ENCODE data around the gene TMEM258. TPM values are rescaled to one million over a fixed set of nuclear protein-coding genes. Genes with fewer than 3 reads are reported as not detected.

TMEM258 gene
- total RNA-seq, 1 experiment from 2014 or later: 201 TPM

GRCh38 chr11:61765550-61766253, 26.7 kb downstream of the TMEM258 start:
- Histone ChIP-seq H3K56ac (ENCODE audit: insufficient read length, low read depth, low read length) (no peak overlapping the region), H3K4me2 (ENCODE audit: insufficient read depth, insufficient read length, low read length) (no peak overlapping the region), H3K4ac (ENCODE audit: low read depth, low read length) (no peak overlapping the region), H2BK20ac (ENCODE audit: low read depth, low read length, poor library complexity, severe bottlenecking) (no peak overlapping the region), H2AK5ac (ENCODE audit: insufficient read length, low read length) (no peak overlapping the region), H3K4me1 (ENCODE audit: insufficient read depth, low read length) (no peaks in the 10 kb centered on the region; the same call in 1 of the 2 replicates), H2BK15ac (ENCODE audit: low read depth, low read length) (no peak overlapping the region), H3K14ac (ENCODE audit: insufficient read depth, low read length) (0 out of 2 replicates have a peak overlapping the region, but pooled peaks have one; percentile 17), H3K23me2 (ENCODE audit: insufficient read length, low read depth, low read length, poor library complexity, severe bottlenecking) (no peaks in the 10 kb centered on the region), H2BK12ac (ENCODE audit: insufficient read length, low read depth, low read length) (no peak overlapping the region), H3K79me2 (ENCODE audit: insufficient read depth, low read length) (no peaks in the 10 kb centered on the region), H3K9ac (ENCODE audit: extremely low read depth, insufficient read length, low read length) (no peak overlapping the region), H3K27ac (ENCODE audit: insufficient read length, low read depth, low read length) (no peak overlapping the region), H3K27me3 (ENCODE audit: insufficient read depth, low read length) (no peaks in the 10 kb centered on the region), H2AFZ (ENCODE audit: low read length) (no peak overlapping the region), H4K5ac (ENCODE audit: insufficient read length, low read depth, low read length) (no peak overlapping the region), H4K8ac (replicated peaks; ENCODE audit: insufficient read length, low read depth, low read length) (no peak overlapping the region), H3K18ac (ENCODE audit: insufficient read length, low read depth, low read length) (no peak overlapping the region), H3K79me1 (ENCODE audit: insufficient read depth, low read depth, low read length, poor library complexity, severe bottlenecking) (no peaks in the 10 kb centered on the region), H4K20me1 (ENCODE audit: control insufficient read depth, insufficient read depth, insufficient read length) (no peaks in the 10 kb centered on the region), H2BK120ac (ENCODE audit: low read depth, low read length, poor library complexity, severe bottlenecking) (no peak overlapping the region), H4K91ac (ENCODE audit: insufficient read length, low read depth, low read length) (no peak overlapping the region), H3K9me3 (ENCODE audit: control insufficient read depth, low read depth, low read length) (no peaks in the 10 kb centered on the region), H2BK5ac (ENCODE audit: insufficient read length, low read length) (no peak overlapping the region), H3K23ac (ENCODE audit: insufficient read length, low read depth, low read length) (no peak overlapping the region), H3T11ph (ENCODE audit: low read length) (no peak overlapping the region)
- Mint-ChIP-seq H3K36me3 (ENCODE audit: insufficient read depth in 1 of 3, low read depth in 3 of 3) (no peaks in the 10 kb centered on the region; a peak in 1 of 7 replicates), H3K4me3 (no peak overlapping the region), H3K4me1 (peaks cover 25 to 43% of the 10 kb centered on the region in 2 experiments), H3K27me3 (ENCODE audit: low read depth) (no peaks in the 10 kb centered on the region), H3K27ac (no peak overlapping the region; a peak in 1 of 7 replicates), H3K9me3 (no peaks in the 10 kb centered on the region)
- no peak for DNase-seq
- no CpG with 5 or more reads among the region's 26 CpGs for WGBS (ENCODE audit: extremely low coverage, insufficient read length, low lambda C conversion rate)
- TF ChIP-seq, protein P1, sequence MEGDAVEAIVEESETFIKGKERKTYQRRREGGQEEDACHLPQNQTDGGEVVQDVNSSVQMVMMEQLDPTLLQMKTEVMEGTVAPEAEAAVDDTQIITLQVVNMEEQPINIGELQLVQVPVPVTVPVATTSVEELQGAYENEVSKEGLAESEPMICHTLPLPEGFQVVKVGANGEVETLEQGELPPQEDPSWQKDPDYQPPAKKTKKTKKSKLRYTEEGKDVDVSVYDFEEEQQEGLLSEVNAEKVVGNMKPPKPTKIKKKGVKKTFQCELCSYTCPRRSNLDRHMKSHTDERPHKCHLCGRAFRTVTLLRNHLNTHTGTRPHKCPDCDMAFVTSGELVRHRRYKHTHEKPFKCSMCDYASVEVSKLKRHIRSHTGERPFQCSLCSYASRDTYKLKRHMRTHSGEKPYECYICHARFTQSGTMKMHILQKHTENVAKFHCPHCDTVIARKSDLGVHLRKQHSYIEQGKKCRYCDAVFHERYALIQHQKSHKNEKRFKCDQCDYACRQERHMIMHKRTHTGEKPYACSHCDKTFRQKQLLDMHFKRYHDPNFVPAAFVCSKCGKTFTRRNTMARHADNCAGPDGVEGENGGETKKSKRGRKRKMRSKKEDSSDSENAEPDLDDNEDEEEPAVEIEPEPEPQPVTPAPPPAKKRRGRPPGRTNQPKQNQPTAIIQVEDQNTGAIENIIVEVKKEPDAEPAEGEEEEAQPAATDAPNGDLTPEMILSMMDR (conservative IDR thresholded peaks at IDR 0.05): no peak
